HG02981 (cell line): ENCODE results near the gene AMBP.
A peak's percentile ranks its signal among the peaks of the same experiment; 100 is the strongest.
"Not testable (repeated sequence)": the region's sequence is repeated elsewhere in the genome, so short reads cannot be mapped to it uniquely, and the experiment has no call there.

ENCODE experiments used
- ATAC-seq: cut with Tn5 transposase; IDR thresholded peaks from one replicate; pipeline ENCODE4 v1.9.1; 2021; ENCODE audit warnings: mild to moderate bottlenecking, moderate library complexity; ENCODE audit not compliant: unreplicated experiment

The AMBP gene

GRCh38 chr9:114093031-114093471, 15.0 kb upstream of the AMBP start:
- ATAC-seq: no peak

- no peak for ATAC-seq
These were observed 14.2 kb upstream of the AMBP start for GRCh38 chr9:114092336-114092735.

- ATAC-seq: no peak
These were observed 13.6 kb upstream of the AMBP start for GRCh38 chr9:114091711-114092110.

GRCh38 chr9:114090798-114091197, 12.7 kb upstream of the AMBP start:
- no peak for ATAC-seq

- no peak for ATAC-seq
These were observed 11.2 kb upstream of the AMBP start for GRCh38 chr9:114089206-114089840.

GRCh38 chr9:114088571-114089170, 10.6 kb upstream of the AMBP start:
- no peak for ATAC-seq

GRCh38 chr9:114087721-114088120, 9.6 kb upstream of the AMBP start:
- no peak for ATAC-seq

- ATAC-seq: no peak
These were observed 8.5 kb upstream of the AMBP start for GRCh38 chr9:114086607-114087006.

GRCh38 chr9:114086009-114086408, 7.9 kb upstream of the AMBP start:
- no peak for ATAC-seq

- no peak for ATAC-seq
These were observed 7.3 kb upstream of the AMBP start for GRCh38 chr9:114085387-114085789.

GRCh38 chr9:114084282-114085073, 6.4 kb upstream of the AMBP start:
- ATAC-seq: no peak

GRCh38 chr9:114083666-114084065, 5.6 kb upstream of the AMBP start:
- ATAC-seq: no peak

GRCh38 chr9:114082763-114083412, 4.8 kb upstream of the AMBP start:
- ATAC-seq: not testable (repeated sequence)

- peak; percentile 79 for ATAC-seq
These were observed 4.1 kb upstream of the AMBP start for GRCh38 chr9:114082017-114082762.

GRCh38 chr9:114081441-114082016, 3.4 kb upstream of the AMBP start:
- no peak for ATAC-seq

GRCh38 chr9:114080773-114081440, 2.8 kb upstream of the AMBP start:
- no peak for ATAC-seq

GRCh38 chr9:114080195-114080772, 2.2 kb upstream of the AMBP start:
- no peak for ATAC-seq

GRCh38 chr9:114078781-114079156, 669 bp upstream of the AMBP start:
- no peak for ATAC-seq

GRCh38 chr9:114077162-114077837, 800 bp downstream of the AMBP start:
- no peak for ATAC-seq
